Activated T-helper 17 cell treated with anti-CD3 and anti-CD28 coated beads, Interleukin-2, amount 50 U/mL, for 72 hours (primary cell): ENCODE results near the gene GAST. TPM values are rescaled to one million over a fixed set of nuclear protein-coding genes. Genes with fewer than 3 reads are reported as not detected.

Source experiments
- ATAC-seq: fragments of 150-1000 bp; cut with Tn5 transposase; replicated peaks from 2 replicates; pipeline ENCODE4 v1.10.0; 2021; ENCODE audit warnings: mild to moderate bottlenecking, moderate library complexity
- H3K27ac Mint-ChIP-seq: one replicate; pipeline ENCODE4 v1.8.0; 2022; ENCODE audit warnings: mixed read lengths
- H3K27me3 Mint-ChIP-seq: one replicate; pipeline ENCODE4 v1.8.0; 2022; ENCODE audit warnings: mixed read lengths
- H3K36me3 Mint-ChIP-seq: one replicate; pipeline ENCODE4 v1.8.0; 2022; ENCODE audit warnings: low read depth, mild to moderate bottlenecking, mixed read lengths
- H3K4me1 Mint-ChIP-seq: one replicate; pipeline ENCODE4 v1.8.0; 2022; ENCODE audit warnings: mixed read lengths
- H3K4me3 Mint-ChIP-seq: one replicate; pipeline ENCODE4 v1.8.0; 2022; ENCODE audit warnings: mild to moderate bottlenecking, mixed read lengths
- H3K9me3 Mint-ChIP-seq: one replicate; pipeline ENCODE4 v1.8.0; 2022; ENCODE audit warnings: mixed read lengths
- total RNA-seq, 2 donors: library from RNA; stranded (reverse); gene quantifications; one replicate each; pipeline ENCODE4 v1.2.3, GENCODE V29; 2022

GAST gene
- total RNA-seq, 2 donors from 2014 or later, result not detected

- Mint-ChIP-seq H3K9me3 (no peaks in the 10 kb centered on the region), H3K36me3 (no peaks in the 10 kb centered on the region), H3K4me1 (no peaks in the 10 kb centered on the region), H3K27ac (peak overlapping the region; percentile 72), H3K27me3 (peaks cover 6% of the 10 kb centered on the region), H3K4me3 (peak overlapping the region; percentile 47)
- peak; percentile 69 for ATAC-seq
These were observed 5.5 kb downstream of the GAST start for GRCh38 chr17:41717408-41718286.

- H3K4me3 Mint-ChIP-seq, result no peak overlapping the region
These were observed 6.1 kb downstream of the GAST start for GRCh38 chr17:41718287-41718645.

DNA sequence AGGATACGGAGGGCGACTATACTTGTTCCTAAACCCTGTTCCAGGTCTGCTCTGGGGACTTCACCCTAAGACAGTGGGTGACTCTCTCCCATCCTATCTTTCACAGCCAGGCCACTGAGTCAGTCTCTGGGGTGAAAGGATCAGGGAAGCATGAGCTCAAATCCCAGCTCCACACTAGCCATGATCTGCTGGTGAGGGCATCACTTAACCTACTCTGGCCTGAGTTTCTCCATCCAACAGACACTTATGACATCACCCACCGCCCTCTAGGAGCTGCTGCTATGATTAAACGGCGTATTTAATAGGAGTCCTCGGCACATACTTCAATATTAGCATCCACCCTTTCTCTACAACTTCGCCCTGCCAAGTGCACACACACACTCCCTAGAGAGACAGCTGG, 10.1 kb downstream of the GAST start:
- H3K9me3 Mint-ChIP-seq, result no peaks in the 10 kb centered on the region

More at GRCh38 chr17:41718287-41718645, 6.1 kb downstream of the GAST start:
- peaks cover 5% of the 10 kb centered on the region for H3K27me3 Mint-ChIP-seq
- no peaks in the 10 kb centered on the region for H3K9me3 Mint-ChIP-seq
- H3K27ac Mint-ChIP-seq, result peak overlapping the region; percentile 72
- no peaks in the 10 kb centered on the region for H3K36me3 Mint-ChIP-seq
- no peaks in the 10 kb centered on the region for H3K4me1 Mint-ChIP-seq
- no peak for ATAC-seq

DNA sequence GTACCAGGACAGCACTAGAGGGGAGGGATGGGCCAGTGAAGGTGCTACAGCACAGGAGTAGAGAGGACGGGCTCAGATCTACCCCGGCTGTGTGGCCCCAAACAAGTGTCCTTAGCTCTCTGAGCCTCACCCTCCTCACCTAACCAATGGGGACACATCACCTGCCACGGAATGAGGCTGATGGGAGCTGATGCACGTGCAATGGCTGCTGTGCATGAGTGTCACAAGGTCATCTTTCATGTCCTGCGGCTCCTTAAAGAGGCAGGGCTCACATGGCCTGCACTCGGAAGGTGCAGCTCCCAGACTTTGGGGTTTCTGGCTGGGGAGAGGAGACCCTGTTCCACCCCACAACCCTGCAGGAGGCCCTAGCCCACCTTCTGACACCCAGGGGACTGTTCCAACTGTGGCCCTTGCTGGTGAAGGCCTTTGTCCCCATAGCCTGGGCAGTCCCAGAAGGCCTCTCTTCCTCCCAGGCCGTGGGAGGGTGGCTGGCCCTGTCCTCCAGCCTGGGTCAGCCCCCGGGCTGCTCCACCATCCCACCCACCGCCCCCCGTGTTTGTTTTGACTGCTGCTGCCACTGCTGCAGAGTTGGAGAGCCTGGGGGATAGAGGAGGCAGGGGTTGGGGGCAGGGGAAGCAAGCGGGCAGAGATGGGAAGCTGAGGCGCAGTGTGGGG, 11.8 kb downstream of the GAST start:
- no peak overlapping the region for H3K27ac Mint-ChIP-seq
- H3K4me1 Mint-ChIP-seq, result no peaks in the 10 kb centered on the region
- ATAC-seq, result no peak
- no peaks in the 10 kb centered on the region for H3K9me3 Mint-ChIP-seq
- no peaks in the 10 kb centered on the region for H3K36me3 Mint-ChIP-seq
- peaks cover 10% of the 10 kb centered on the region for H3K27me3 Mint-ChIP-seq
- H3K4me3 Mint-ChIP-seq, result no peak overlapping the region

More for the DNA sequence above, 10.1 kb downstream of the GAST start:
- Mint-ChIP-seq H3K27me3 (peaks cover 10% of the 10 kb centered on the region), H3K27ac (no peak overlapping the region), H3K36me3 (no peaks in the 10 kb centered on the region), H3K4me3 (no peak overlapping the region), H3K4me1 (no peaks in the 10 kb centered on the region)
- no peak for ATAC-seq

GRCh38 chr17:41724476-41725050, 12.4 kb downstream of the GAST start:
- H3K27ac Mint-ChIP-seq, result no peak overlapping the region
- ATAC-seq, result no peak
- H3K36me3 Mint-ChIP-seq, result no peaks in the 10 kb centered on the region
- no peaks in the 10 kb centered on the region for H3K4me1 Mint-ChIP-seq
- no peak overlapping the region for H3K4me3 Mint-ChIP-seq
- peaks cover 10% of the 10 kb centered on the region for H3K27me3 Mint-ChIP-seq
- no peaks in the 10 kb centered on the region for H3K9me3 Mint-ChIP-seq

DNA sequence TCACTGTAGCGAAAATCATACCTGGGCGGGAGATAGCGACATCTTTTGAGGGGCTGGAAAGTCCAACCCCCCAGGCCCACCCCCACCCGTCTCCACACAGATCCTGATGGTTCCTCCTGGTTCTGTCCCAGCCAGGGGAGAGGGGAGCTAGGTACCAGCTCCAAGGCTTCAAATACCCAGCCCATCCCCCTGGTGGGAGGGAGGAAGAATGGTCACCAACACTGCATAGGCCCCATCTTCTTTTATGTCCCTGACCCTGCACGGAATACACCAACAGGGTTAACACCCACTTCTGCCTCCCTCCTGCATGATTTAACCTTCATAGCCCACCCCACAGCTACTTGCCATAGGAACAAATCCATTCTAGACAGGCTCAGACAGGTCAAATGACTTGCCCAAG, 13.0 kb downstream of the GAST start:
- Mint-ChIP-seq H3K4me3 (no peak overlapping the region), H3K27ac (no peak overlapping the region), H3K27me3 (peaks cover 10% of the 10 kb centered on the region), H3K4me1 (no peaks in the 10 kb centered on the region), H3K9me3 (no peaks in the 10 kb centered on the region), H3K36me3 (no peaks in the 10 kb centered on the region)
- no peak for ATAC-seq

- Mint-ChIP-seq H3K4me3 (no peak overlapping the region), H3K4me1 (no peaks in the 10 kb centered on the region), H3K9me3 (no peaks in the 10 kb centered on the region), H3K27ac (no peak overlapping the region), H3K36me3 (no peaks in the 10 kb centered on the region), H3K27me3 (peaks cover 23% of the 10 kb centered on the region)
- no peak for ATAC-seq
These were observed 15.9 kb downstream of the GAST start for GRCh38 chr17:41728056-41728455.

- Mint-ChIP-seq H3K4me3 (no peak overlapping the region), H3K4me1 (no peaks in the 10 kb centered on the region), H3K36me3 (no peaks in the 10 kb centered on the region), H3K9me3 (no peaks in the 10 kb centered on the region), H3K27me3 (peaks cover 22% of the 10 kb centered on the region), H3K27ac (no peak overlapping the region)
- no peak for ATAC-seq
These were observed 18.3 kb downstream of the GAST start for GRCh38 chr17:41730479-41730878.

- Mint-ChIP-seq H3K9me3 (no peaks in the 10 kb centered on the region), H3K4me1 (no peaks in the 10 kb centered on the region), H3K36me3 (no peaks in the 10 kb centered on the region), H3K27ac (no peak overlapping the region), H3K4me3 (no peak overlapping the region), H3K27me3 (peaks cover 28% of the 10 kb centered on the region)
- no peak for ATAC-seq
These were observed 19.7 kb downstream of the GAST start for GRCh38 chr17:41731836-41732235.

- Mint-ChIP-seq H3K27ac (no peak overlapping the region), H3K27me3 (peaks cover 31% of the 10 kb centered on the region), H3K36me3 (no peaks in the 10 kb centered on the region), H3K4me3 (no peak overlapping the region), H3K4me1 (no peaks in the 10 kb centered on the region), H3K9me3 (no peaks in the 10 kb centered on the region)
- ATAC-seq, result no peak
These were observed 21.4 kb downstream of the GAST start for GRCh38 chr17:41733348-41734138.

DNA sequence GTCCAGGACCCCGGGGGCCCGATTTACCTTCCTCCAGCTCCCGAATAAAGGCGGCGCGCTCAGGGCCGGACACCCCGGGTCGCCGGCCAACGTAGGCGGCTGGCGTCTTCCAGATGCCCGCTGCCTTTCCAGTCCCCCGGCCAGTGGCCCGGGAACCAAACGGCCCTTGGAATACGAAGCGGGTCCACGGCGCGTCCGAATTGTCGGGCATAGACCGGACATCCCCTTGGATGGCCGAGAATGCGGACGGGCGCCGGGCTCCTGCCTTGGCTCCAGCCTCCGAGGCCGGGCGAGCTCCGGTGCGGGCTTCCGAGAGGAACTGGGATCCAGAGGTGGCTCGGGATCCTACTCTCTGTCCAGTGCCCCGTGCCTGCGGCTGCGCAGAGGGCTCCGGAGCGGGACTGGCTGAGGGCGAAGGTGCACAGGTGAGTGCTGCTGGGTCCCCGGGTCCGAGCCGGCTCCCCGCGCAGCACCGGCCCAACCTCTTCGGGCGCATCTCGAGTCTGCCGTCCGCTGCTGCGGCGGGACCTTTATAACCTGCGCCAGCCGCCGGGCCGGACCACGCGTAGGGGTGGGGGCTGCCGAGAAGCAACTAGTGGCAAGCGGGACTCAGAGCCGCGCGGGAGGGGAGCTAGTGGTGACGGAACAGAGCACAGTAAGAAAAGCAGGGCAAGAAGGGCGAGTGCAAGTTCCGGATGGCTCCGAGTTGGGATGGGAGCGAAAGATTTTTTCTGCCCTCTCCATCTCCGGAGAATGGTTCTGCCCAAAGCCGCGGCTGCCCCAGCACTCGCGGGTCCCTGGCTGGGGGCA, 22.2 kb downstream of the GAST start, which contains the start of gene HAP1:
Gene HAP1 (minus strand): TSS at position 505 of the 810 bp plus-strand sequence. CDS start 9 bp downstream, at position 496.
- Mint-ChIP-seq H3K27ac (no peak within 1 kb of the TSS), H3K36me3 (no peaks in the 10 kb centered on the region), H3K4me1 (no peaks in the 10 kb centered on the region), H3K9me3 (no peaks in the 10 kb centered on the region), H3K4me3 (peak within 1 kb of the TSS; percentile 36), H3K27me3 (peaks cover 31% of the 10 kb centered on the region)
- ATAC-seq, result no peak

GRCh38 chr17:41734949-41735313, 22.8 kb downstream of the GAST start:
- no peak for ATAC-seq
- Mint-ChIP-seq H3K27me3 (peaks cover 31% of the 10 kb centered on the region), H3K36me3 (no peaks in the 10 kb centered on the region), H3K9me3 (no peaks in the 10 kb centered on the region), H3K4me3 (peak overlapping the region; percentile 36), H3K4me1 (no peaks in the 10 kb centered on the region), H3K27ac (no peak overlapping the region)

DNA sequence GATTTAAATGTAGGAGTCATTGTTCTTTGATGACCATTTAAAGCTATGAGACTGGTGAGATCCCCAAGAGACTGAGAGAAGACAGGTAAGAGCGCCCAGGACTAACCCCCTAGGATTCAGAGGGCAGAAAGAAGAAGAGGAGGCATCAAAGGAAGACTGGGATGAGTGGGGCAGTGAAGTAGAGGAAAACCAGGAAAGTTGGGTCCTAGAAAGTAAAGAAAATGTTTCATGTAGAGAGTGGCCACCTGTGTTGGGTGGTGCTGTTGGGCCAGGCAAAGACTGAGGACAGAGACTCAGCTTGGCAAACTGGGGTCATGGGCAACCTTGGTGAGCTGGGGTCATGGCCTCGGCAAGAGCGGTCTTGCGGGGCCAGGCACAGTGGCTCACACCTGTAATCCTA, 23.6 kb downstream of the GAST start:
- peaks cover 31% of the 10 kb centered on the region for H3K27me3 Mint-ChIP-seq
- no peaks in the 10 kb centered on the region for H3K9me3 Mint-ChIP-seq
- H3K4me1 Mint-ChIP-seq, result no peaks in the 10 kb centered on the region
- no peak for ATAC-seq
- H3K36me3 Mint-ChIP-seq, result no peaks in the 10 kb centered on the region
- no peak overlapping the region for H3K4me3 Mint-ChIP-seq
- H3K27ac Mint-ChIP-seq, result no peak overlapping the region
